HEK293 (cell line): Measurements from ENCODE around the gene ITGAL.

ENCODE experiments used
- CTCF ChIA-PET: fragments of 350-600 bp; formaldehyde crosslinking; extraction: SDS; loops from one replicate; lab custom pipeline; 2021; ENCODE audit warnings: antibody characterized with exemption; lab: Yijun Ruan, JAX
- POLR2A ChIA-PET: fragments of 300-600 bp; formaldehyde crosslinking; extraction: SDS; loops from one replicate; lab custom pipeline; 2020; ENCODE audit warnings: antibody characterized with exemption, inconsistent platforms; lab: Yijun Ruan, JAX
- H3K27ac ChIP-seq: fragments of 200-500 bp; sonication (Bioruptor generic); 2 replicates; pipeline ENCODE4 v1.5.1; 2014; ENCODE audit warnings: low read depth, low read length, control low read depth, inconsistent platforms; ENCODE audit errors: extremely low read depth
- H3K36me3 ChIP-seq, 2 experiments: fragments of 200-500 bp in 1 of 2; sonication (Bioruptor generic) in 1 of 2; 1 replicate in 1 of 2; 2 replicates in 1 of 2; pipeline ENCODE4 v1.5.1; 2014 to 2017; ENCODE audit warnings: inconsistent platforms in 2 of 2, low read length in 2 of 2; ENCODE audit not compliant: control insufficient read depth in 2 of 2, insufficient read depth in 1 of 2
- H3K4me1 ChIP-seq: fragments of 200-500 bp; sonication (Bioruptor generic); 2 replicates; pipeline ENCODE4 v1.5.1; 2014; ENCODE audit warnings: mild to moderate bottlenecking, low read length, inconsistent platforms; ENCODE audit not compliant: control insufficient read depth, insufficient read depth
- H3K4me3 ChIP-seq: 2 replicates; pipeline ENCODE4 v1.5.1; 2011; ENCODE audit warnings: low read depth, mild to moderate bottlenecking, control low read depth, low read length, moderate library complexity
- H3K9me3 ChIP-seq: fragments of 200-500 bp; sonication (Bioruptor generic); 2 replicates; pipeline ENCODE4 v1.5.1; 2014; ENCODE audit warnings: low read depth, low read length, inconsistent platforms; ENCODE audit not compliant: control insufficient read depth, insufficient read depth
- GLIS2 ChIP-seq: fragments of 450-650 bp; formaldehyde crosslinking; IDR thresholded peaks from 2 replicates; pipeline ENCODE4 v1.5.1; 2016; ENCODE audit warnings: missing biosample characterization, missing genetic modification characterization
- HIC1 ChIP-seq: fragments of 450-650 bp; formaldehyde crosslinking; IDR thresholded peaks from 2 replicates; pipeline ENCODE4 v1.5.1; 2016; ENCODE audit warnings: missing biosample characterization, missing genetic modification characterization
- INSM2 ChIP-seq: fragments of 450-650 bp; formaldehyde crosslinking; IDR thresholded peaks from 2 replicates; pipeline ENCODE4 v1.5.1; 2016; ENCODE audit warnings: missing biosample characterization, missing genetic modification characterization
- KLF1 ChIP-seq: fragments of 450-650 bp; formaldehyde crosslinking; IDR thresholded peaks from 2 replicates; pipeline ENCODE4 v1.5.1; 2016; ENCODE audit warnings: missing biosample characterization, missing genetic modification characterization
- KLF10 ChIP-seq: fragments of 450-650 bp; IDR thresholded peaks from 2 replicates; pipeline ENCODE4 v1.5.1; 2018; ENCODE audit warnings: missing biosample characterization, mild to moderate bottlenecking, missing genetic modification characterization
- KLF16 ChIP-seq: fragments of 450-650 bp; formaldehyde crosslinking; IDR thresholded peaks from 2 replicates; pipeline ENCODE4 v1.5.1; 2017; ENCODE audit warnings: missing biosample characterization, missing genetic modification characterization
- KLF8 ChIP-seq: fragments of 450-650 bp; formaldehyde crosslinking; IDR thresholded peaks from 2 replicates; pipeline ENCODE4 v1.5.1; 2016; ENCODE audit warnings: missing biosample characterization, missing genetic modification characterization
- KLF9 ChIP-seq: fragments of 450-650 bp; formaldehyde crosslinking; IDR thresholded peaks from 2 replicates; pipeline ENCODE4 v1.5.1; 2016; ENCODE audit warnings: missing biosample characterization, missing genetic modification characterization, low read depth
- ZBTB8A ChIP-seq: fragments of 450-650 bp; formaldehyde crosslinking; IDR thresholded peaks from 2 replicates; pipeline ENCODE4 v1.5.1; 2016; ENCODE audit warnings: missing biosample characterization, missing genetic modification characterization
- ZIC2 ChIP-seq: fragments of 450-650 bp; formaldehyde crosslinking; IDR thresholded peaks from 2 replicates; pipeline ENCODE4 v1.5.1; 2016; ENCODE audit warnings: missing biosample characterization, missing genetic modification characterization
- ZNF121 ChIP-seq: fragments of 450-650 bp; formaldehyde crosslinking; IDR thresholded peaks from 2 replicates; pipeline ENCODE4 v1.5.1; 2016; ENCODE audit warnings: missing biosample characterization, missing genetic modification characterization
- ZNF132 ChIP-seq: fragments of 450-650 bp; formaldehyde crosslinking; IDR thresholded peaks from 2 replicates; pipeline ENCODE4 v1.5.1; 2017; ENCODE audit warnings: missing biosample characterization, missing genetic modification characterization, borderline replicate concordance
- ZNF202 ChIP-seq: fragments of 450-650 bp; formaldehyde crosslinking; IDR thresholded peaks from 2 replicates; pipeline ENCODE4 v1.5.1; 2016; ENCODE audit warnings: missing biosample characterization, missing genetic modification characterization, borderline replicate concordance
- ZNF211 ChIP-seq: fragments of 450-650 bp; formaldehyde crosslinking; IDR thresholded peaks from 2 replicates; pipeline ENCODE4 v1.5.1; 2016; ENCODE audit warnings: low read depth, missing biosample characterization, missing genetic modification characterization
- ZNF26 ChIP-seq: fragments of 450-650 bp; formaldehyde crosslinking; IDR thresholded peaks from 2 replicates; pipeline ENCODE4 v1.5.1; 2016; ENCODE audit warnings: missing biosample characterization, missing genetic modification characterization
- ZNF292 ChIP-seq: fragments of 450-650 bp; formaldehyde crosslinking; IDR thresholded peaks from 2 replicates; pipeline ENCODE4 v1.5.1; 2016; ENCODE audit warnings: low read depth, missing biosample characterization, missing genetic modification characterization, borderline replicate concordance
- ZNF362 ChIP-seq: fragments of 450-650 bp; formaldehyde crosslinking; IDR thresholded peaks from 2 replicates; pipeline ENCODE4 v1.5.1; 2016; ENCODE audit warnings: missing biosample characterization, missing genetic modification characterization
- ZNF391 ChIP-seq: fragments of 450-650 bp; formaldehyde crosslinking; IDR thresholded peaks from 2 replicates; pipeline ENCODE4 v1.5.1; 2016; ENCODE audit warnings: low read depth, missing biosample characterization, missing genetic modification characterization, borderline replicate concordance
- ZNF514 ChIP-seq: fragments of 450-650 bp; formaldehyde crosslinking; IDR thresholded peaks from 2 replicates; pipeline ENCODE4 v1.5.1; 2016; ENCODE audit warnings: missing biosample characterization, missing genetic modification characterization
- ZNF555 ChIP-seq: fragments of 450-650 bp; formaldehyde crosslinking; conservative IDR thresholded peaks from 2 replicates; pipeline ENCODE4 v1.5.1; 2017; ENCODE audit warnings: missing biosample characterization, mild to moderate bottlenecking, missing genetic modification characterization, inconsistent platforms
- ZNF585B ChIP-seq: fragments of 450-650 bp; formaldehyde crosslinking; IDR thresholded peaks from 2 replicates; pipeline ENCODE4 v1.5.1; 2016; ENCODE audit warnings: missing biosample characterization, missing genetic modification characterization
- ZNF629 ChIP-seq: fragments of 450-650 bp; formaldehyde crosslinking; IDR thresholded peaks from 2 replicates; pipeline ENCODE4 v1.5.1; 2017; ENCODE audit warnings: missing biosample characterization, missing genetic modification characterization
- ZNF639 ChIP-seq: fragments of 450-650 bp; formaldehyde crosslinking; IDR thresholded peaks from 2 replicates; pipeline ENCODE4 v1.5.1; 2016; ENCODE audit warnings: missing biosample characterization, missing genetic modification characterization
- ZNF658 ChIP-seq: fragments of 450-650 bp; formaldehyde crosslinking; IDR thresholded peaks from 2 replicates; pipeline ENCODE4; 2016; ENCODE audit warnings: missing biosample characterization, missing genetic modification characterization
- ZNF830 ChIP-seq: fragments of 450-650 bp; IDR thresholded peaks from 2 replicates; pipeline ENCODE4 v1.5.0; 2018; ENCODE audit warnings: missing biosample characterization, missing genetic modification characterization, low read depth, mild to moderate bottlenecking, moderate library complexity
- ZSCAN16 ChIP-seq: fragments of 450-650 bp; formaldehyde crosslinking; IDR thresholded peaks from 2 replicates; pipeline ENCODE4 v1.5.1; 2016; ENCODE audit warnings: missing biosample characterization, missing genetic modification characterization

The ITGAL gene

GRCh38 chr16:30482366-30482765 is 9.8 kb downstream of the ITGAL start (continued):
- TF ChIP-seq ZNF639 (no peak), GLIS2 (tag by site-specific recombination) (no peak), ZSCAN16 (tag by site-specific recombination) (no peak), ZNF362 (no peak), ZBTB8A (no peak), ZNF211 (tag by site-specific recombination) (no peak), KLF16 (tag by site-specific recombination) (no peak), ZNF26 (tag by site-specific recombination) (no peak), KLF8 (tag by site-specific recombination) (peak; percentile 91), ZNF202 (tag by site-specific recombination) (no peak), ZIC2 (tag by site-specific recombination) (no peak)
- TF ChIP-seq, all 188 proteins: peak for 4

GRCh38 chr16:30484887-30485286 is 12.3 kb downstream of the ITGAL start:
- Histone ChIP-seq H3K27ac (no peak overlapping the region), H3K36me3 (no peaks in the 10 kb centered on the region), H3K4me1 (no peaks in the 10 kb centered on the region), H3K4me3 (no peak overlapping the region), H3K9me3 (no peaks in the 10 kb centered on the region)
- CTCF ChIA-PET: no interaction called here
- POLR2A ChIA-PET: no interaction called here
- TF ChIP-seq ZNF132 (tag by site-specific recombination) (no peak), ZNF629 (tag by site-specific recombination) (no peak), ZNF514 (tag by site-specific recombination) (no peak), ZNF391 (no peak), ZNF658 (tag by site-specific recombination) (no peak), ZNF121 (tag by site-specific recombination) (no peak)

- H3K36me3 ChIP-seq: no peaks in the 10 kb centered on the region
- POLR2A ChIA-PET: no interaction called here
- H3K4me1 ChIP-seq: no peaks in the 10 kb centered on the region
- no peaks in the 10 kb centered on the region for H3K9me3 ChIP-seq
- no peak overlapping the region for H3K27ac ChIP-seq
- CTCF ChIA-PET: interaction anchor here (1.0 to 1.1 kb wide), 2 partner anchors 9 to 37 kb away, joined by 3 to 5 read pairs; no protein-coding TSS in a partner anchor
- H3K4me3 ChIP-seq: no peak overlapping the region
- TF ChIP-seq ZNF830 (no peak), KLF10 (tag by site-specific recombination) (no peak), KLF1 (no peak), ZNF362 (no peak), HIC1 (tag by site-specific recombination) (no peak), ZNF292 (tag by site-specific recombination) (no peak), INSM2 (no peak), KLF9 (no peak), ZNF585B (tag by site-specific recombination) (no peak), ZNF555 (tag by site-specific recombination) (no peak)
Measured at GRCh38 chr16:30485818-30486436, 13.4 kb downstream of the ITGAL start.
